ENCODE data around the gene XAGE1A. TPM values are rescaled to one million over a fixed set of nuclear protein-coding genes. Genes with fewer than 3 reads are reported as not detected.
"Not testable (repeated sequence)": the region's sequence is repeated elsewhere in the genome, so short reads cannot be mapped to it uniquely, and the experiment has no call there.

XAGE1A gene
- total RNA-seq, result not detected

- WGBS, result no CpG with 5 or more reads among the region's 41 CpGs
- not testable (repeated sequence) for H3K27ac ChIP-seq; H3K27me3 ChIP-seq; H3K4me3 ChIP-seq; H3K36me3 ChIP-seq; H3K4me1 ChIP-seq; DNase-seq (ENCODE audit: low spot score in 2 of 2); H3K9me3 ChIP-seq
Measured at GRCh38 chrX:52495545-52496418, at the start of gene XAGE1A. TSS of gene XAGE1A (plus strand) at chrX:52495808. CDS start at chrX:52497362, 1,554 bp downstream.

GRCh38 chrX:52452031-52452430, 43.6 kb upstream of the XAGE1A start:
- H3K27ac ChIP-seq; DNase-seq (ENCODE audit: low spot score in 2 of 2); H3K27me3 ChIP-seq; H3K9me3 ChIP-seq; H3K4me1 ChIP-seq; H3K36me3 ChIP-seq; H3K4me3 ChIP-seq: not testable (repeated sequence)
- 70% methylated on average over 3 of the region's 3 CpGs for WGBS

DNA sequence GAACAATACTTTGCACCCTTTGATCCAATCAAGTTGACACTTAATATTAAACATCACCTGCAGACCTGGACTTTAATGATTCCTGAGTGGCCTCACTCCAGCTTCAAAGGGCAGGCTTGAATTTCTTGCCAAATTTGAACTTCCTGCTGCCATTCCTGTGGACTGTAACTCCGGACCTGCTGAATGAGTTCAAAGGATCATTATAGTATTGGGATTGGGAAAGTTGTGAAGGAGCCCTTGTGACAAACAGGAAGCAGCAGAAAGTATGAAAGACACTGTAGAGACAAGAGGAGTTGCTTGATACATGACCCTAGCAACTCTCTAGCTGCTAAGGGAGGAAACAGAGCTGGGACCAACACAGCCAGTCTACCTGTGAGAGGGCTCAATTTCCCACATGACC, 24.3 kb upstream of the XAGE1A start:
- H3K36me3 ChIP-seq; H3K27ac ChIP-seq; H3K9me3 ChIP-seq; H3K4me1 ChIP-seq; DNase-seq (ENCODE audit: low spot score in 2 of 2); H3K27me3 ChIP-seq; H3K4me3 ChIP-seq: not testable (repeated sequence)
- 47% methylated on average over 1 of the region's 1 CpG for WGBS

DNA sequence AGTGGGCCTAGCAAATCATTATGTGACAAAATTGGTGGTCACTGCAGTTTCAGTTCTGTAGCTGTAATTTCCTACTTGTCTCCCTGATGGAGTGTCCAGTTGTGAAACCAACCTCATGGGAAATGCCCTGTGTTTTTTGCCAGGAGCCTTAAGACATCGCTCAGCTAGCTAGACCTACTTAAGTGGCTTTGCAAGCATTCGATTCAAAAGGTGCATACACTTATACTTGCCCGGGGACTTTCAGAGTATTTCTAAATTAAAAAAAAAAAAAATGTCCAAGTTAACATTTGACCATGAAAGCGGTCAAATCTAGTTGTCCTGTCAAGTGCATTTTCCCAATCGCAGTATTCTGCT, 788 bp downstream of the XAGE1A start:
- H3K4me1 ChIP-seq; H3K36me3 ChIP-seq; H3K27ac ChIP-seq; H3K4me3 ChIP-seq; H3K27me3 ChIP-seq; DNase-seq (ENCODE audit: low spot score in 2 of 2); H3K9me3 ChIP-seq: not testable (repeated sequence)
- no CpG with 5 or more reads among the region's 5 CpGs for WGBS

GRCh38 chrX:52501362-52501761, 5.8 kb downstream of the XAGE1A start:
- WGBS, result no CpG with 5 or more reads among the region's 6 CpGs
- H3K4me3 ChIP-seq; H3K36me3 ChIP-seq; DNase-seq (ENCODE audit: low spot score in 2 of 2); H3K9me3 ChIP-seq; H3K27ac ChIP-seq; H3K4me1 ChIP-seq; H3K27me3 ChIP-seq: not testable (repeated sequence)

- Histone ChIP-seq H3K27me3 (no peaks in the 10 kb centered on the region), H3K9me3 (no peaks in the 10 kb centered on the region), H3K4me3 (no peak overlapping the region), H3K27ac (no peak overlapping the region), H3K36me3 (no peaks in the 10 kb centered on the region), H3K4me1 (no peaks in the 10 kb centered on the region)
- TF ChIP-seq POLR2A (IDR thresholded peaks at IDR 0.05) (no peak), POLR2AphosphoS5 (IDR thresholded peaks at IDR 0.05) (no peak), CTCF (IDR thresholded peaks at IDR 0.05) (no peak), EP300 (IDR thresholded peaks at IDR 0.05) (no peak)
- WGBS, result 81% methylated on average over 4 of the region's 4 CpGs
- DNase-seq (ENCODE audit: low spot score in 2 of 2), result no peak
Measured at GRCh38 chrX:52504551-52504950, 8.9 kb downstream of the XAGE1A start.

DNA sequence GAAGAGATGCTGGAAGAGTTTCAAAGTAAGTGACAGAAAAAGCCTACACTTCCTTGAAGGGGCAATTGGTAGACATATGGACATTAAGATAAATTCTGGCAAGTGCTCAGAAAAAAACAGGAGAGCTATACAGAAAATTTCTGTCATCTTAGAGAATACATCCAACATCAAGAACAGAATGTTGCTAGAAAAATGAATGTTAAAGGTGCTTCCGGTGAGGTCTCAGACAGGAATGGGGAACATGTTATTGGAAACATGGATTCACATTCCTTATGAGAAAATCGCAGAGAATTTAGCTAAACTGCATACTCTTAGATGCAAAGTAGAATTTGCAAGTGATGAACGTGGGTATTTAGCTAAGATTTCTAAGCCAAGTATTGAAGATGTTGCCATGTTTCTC, 11.7 kb downstream of the XAGE1A start:
- no peaks in the 10 kb centered on the region for H3K9me3 ChIP-seq
- no peaks in the 10 kb centered on the region for H3K36me3 ChIP-seq
- H3K27me3 ChIP-seq, result no peaks in the 10 kb centered on the region
- no peak for DNase-seq (ENCODE audit: low spot score in 2 of 2)
- H3K4me3 ChIP-seq, result no peak overlapping the region
- WGBS, result 78% methylated on average over 3 of the region's 3 CpGs
- no peaks in the 10 kb centered on the region for H3K4me1 ChIP-seq
- no peak overlapping the region for H3K27ac ChIP-seq
- TF ChIP-seq CTCF (IDR thresholded peaks at IDR 0.05) (no peak), EP300 (IDR thresholded peaks at IDR 0.05) (no peak), POLR2AphosphoS5 (IDR thresholded peaks at IDR 0.05) (no peak)

DNA sequence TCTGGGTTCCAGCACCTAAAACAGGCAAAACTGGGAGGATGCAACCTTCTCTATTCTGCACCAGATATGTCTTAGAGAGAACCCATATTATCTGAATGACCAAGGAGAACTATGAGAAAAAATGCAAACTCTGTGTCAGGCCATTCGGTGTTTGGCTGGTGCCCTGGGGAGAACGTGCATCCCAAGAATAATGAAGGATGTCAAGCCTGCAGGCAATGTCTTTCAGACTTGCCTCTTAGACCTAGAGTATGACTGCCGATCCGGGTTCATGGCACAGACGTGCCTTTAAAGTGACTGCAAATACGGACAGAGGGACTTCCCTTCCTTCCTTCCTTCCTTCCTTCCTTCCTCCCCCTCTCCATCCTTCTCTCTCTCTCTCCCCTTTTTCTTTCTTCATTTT, 14.3 kb downstream of the XAGE1A start:
- WGBS, result 60% methylated on average over 6 of the region's 6 CpGs
- Histone ChIP-seq H3K27me3 (no peaks in the 10 kb centered on the region), H3K4me3 (no peak overlapping the region), H3K4me1 (no peaks in the 10 kb centered on the region), H3K9me3 (no peaks in the 10 kb centered on the region), H3K27ac (no peak overlapping the region), H3K36me3 (no peaks in the 10 kb centered on the region)
- no peak for TF ChIP-seq POLR2AphosphoS5 (IDR thresholded peaks at IDR 0.05)
- TF ChIP-seq CTCF (IDR thresholded peaks at IDR 0.05), result no peak
- no peak for DNase-seq (ENCODE audit: low spot score in 2 of 2)

- not testable (repeated sequence) for H3K9me3 ChIP-seq; H3K4me3 ChIP-seq; H3K27me3 ChIP-seq; DNase-seq (ENCODE audit: low spot score in 2 of 2); H3K36me3 ChIP-seq; H3K27ac ChIP-seq; H3K4me1 ChIP-seq
- WGBS, result no CpG with 5 or more reads among the region's 6 CpGs
Measured at GRCh38 chrX:52511126-52511525, 15.5 kb downstream of the XAGE1A start.

- H3K27ac ChIP-seq; H3K9me3 ChIP-seq; H3K36me3 ChIP-seq; H3K4me3 ChIP-seq; DNase-seq (ENCODE audit: low spot score in 2 of 2); H3K4me1 ChIP-seq; H3K27me3 ChIP-seq: not testable (repeated sequence)
- no CpG with 5 or more reads among the region's 27 CpGs for WGBS
Measured at GRCh38 chrX:52516110-52516986, 20.7 kb downstream of the XAGE1A start.
